H9 (cell line): Measurements from ENCODE around the gene SEMA3F. TPM values are rescaled to one million over a fixed set of nuclear protein-coding genes. Genes with fewer than 3 reads are reported as not detected.

ENCODE experiments used
- DNase-seq: peaks from one replicate; pipeline ENCODE4 v3.0.0-alpha.2; 2017
- H2AFZ ChIP-seq: one replicate; pipeline ENCODE4 v1.6.1; 2013; ENCODE audit warnings: mild to moderate bottlenecking, low read length, control low read depth, moderate library complexity
- H2AK5ac ChIP-seq: 2 replicates; pipeline ENCODE4 v1.6.1; 2013; ENCODE audit warnings: low read length, control low read depth, mixed read lengths; ENCODE audit not compliant: insufficient read length
- H2BK120ac ChIP-seq: one replicate; pipeline ENCODE4 v1.6.1; 2013; ENCODE audit warnings: low read depth, mild to moderate bottlenecking, low read length, control low read depth, inconsistent platforms; ENCODE audit not compliant: poor library complexity, severe bottlenecking
- H2BK12ac ChIP-seq: 2 replicates; pipeline ENCODE4 v1.6.1; 2013; ENCODE audit warnings: low read length, control low read depth, mixed read lengths, low read depth; ENCODE audit not compliant: insufficient read length
- H2BK15ac ChIP-seq: 2 replicates; pipeline ENCODE4 v1.6.1; 2013; ENCODE audit warnings: low read depth, low read length, control low read depth
- H2BK20ac ChIP-seq: one replicate; pipeline ENCODE4 v1.6.1; 2013; ENCODE audit warnings: low read depth, mild to moderate bottlenecking, low read length, control low read depth, inconsistent platforms; ENCODE audit not compliant: poor library complexity, severe bottlenecking
- H2BK5ac ChIP-seq: 2 replicates; pipeline ENCODE4 v1.6.1; 2013; ENCODE audit warnings: low read length, control low read depth, mixed read lengths; ENCODE audit not compliant: insufficient read length
- H3K14ac ChIP-seq: 2 replicates; pipeline ENCODE4 v1.6.1; 2013; ENCODE audit warnings: low read length, control low read depth; ENCODE audit not compliant: insufficient read depth
- H3K18ac ChIP-seq: 2 replicates; pipeline ENCODE4 v1.6.1; 2013; ENCODE audit warnings: low read depth, mild to moderate bottlenecking, mixed read lengths, low read length, control low read depth; ENCODE audit not compliant: insufficient read length
- H3K23ac ChIP-seq: 2 replicates; pipeline ENCODE4 v1.6.1; 2013; ENCODE audit warnings: low read length, control low read depth, mixed read lengths, low read depth; ENCODE audit not compliant: insufficient read length
- H3K23me2 ChIP-seq: 2 replicates; pipeline ENCODE4 v1.6.1; 2013; ENCODE audit warnings: low read depth, mild to moderate bottlenecking, mixed read lengths, low read length, control low read depth; ENCODE audit not compliant: insufficient read length, poor library complexity, severe bottlenecking
- H3K27ac ChIP-seq: 2 replicates; pipeline ENCODE4 v1.5.1; 2013; ENCODE audit warnings: low read length, control low read depth, mixed read lengths, low read depth; ENCODE audit not compliant: insufficient read length
- H3K27me3 ChIP-seq: 2 replicates; pipeline ENCODE4 v1.6.1; 2013; ENCODE audit warnings: low read length, control low read depth, inconsistent platforms; ENCODE audit not compliant: insufficient read depth
- H3K4ac ChIP-seq: 2 replicates; pipeline ENCODE4 v1.6.1; 2013; ENCODE audit warnings: low read depth, mild to moderate bottlenecking, control low read depth, inconsistent platforms, low read length, moderate library complexity
- H3K4me1 ChIP-seq: 2 replicates; pipeline ENCODE4 v1.6.1; 2013; ENCODE audit warnings: low read length, control low read depth, inconsistent platforms; ENCODE audit not compliant: insufficient read depth
- H3K4me2 ChIP-seq: 2 replicates; pipeline ENCODE4 v1.6.1; 2013; ENCODE audit warnings: low read length, control low read depth, mixed read lengths; ENCODE audit not compliant: insufficient read length, insufficient read depth
- H3K56ac ChIP-seq: 2 replicates; pipeline ENCODE4 v1.6.1; 2013; ENCODE audit warnings: low read depth, mild to moderate bottlenecking, mixed read lengths, low read length, control low read depth; ENCODE audit not compliant: insufficient read length
- H3K79me1 ChIP-seq: 2 replicates; pipeline ENCODE4 v1.6.1; 2013; ENCODE audit warnings: low read depth, mild to moderate bottlenecking, moderate library complexity, low read length, control low read depth, inconsistent platforms; ENCODE audit not compliant: insufficient read depth, poor library complexity, severe bottlenecking
- H3K79me2 ChIP-seq: 2 replicates; pipeline ENCODE4 v1.6.1; 2013; ENCODE audit warnings: low read length, control low read depth, inconsistent platforms; ENCODE audit not compliant: insufficient read depth
- H3K9ac ChIP-seq: 2 replicates; pipeline ENCODE4 v1.6.1; 2013; ENCODE audit warnings: low read length, control low read depth, mixed read lengths; ENCODE audit not compliant: insufficient read length; ENCODE audit errors: extremely low read depth
- H3K9me3 ChIP-seq: one replicate; pipeline ENCODE4 v1.6.1; 2013; ENCODE audit warnings: low read depth, low read length, inconsistent platforms; ENCODE audit not compliant: control insufficient read depth
- H3T11ph ChIP-seq: one replicate; pipeline ENCODE4 v1.6.1; 2013; ENCODE audit warnings: mild to moderate bottlenecking, low read length, control low read depth, inconsistent platforms
- H4K20me1 ChIP-seq: one replicate; pipeline ENCODE4 v1.6.1; 2013; ENCODE audit not compliant: control insufficient read depth, insufficient read length, insufficient read depth
- H4K5ac ChIP-seq: 2 replicates; pipeline ENCODE4 v1.6.1; 2013; ENCODE audit warnings: low read depth, mild to moderate bottlenecking, mixed read lengths, low read length, control low read depth; ENCODE audit not compliant: insufficient read length
- H4K8ac ChIP-seq: replicated peaks from 2 replicates; pipeline ENCODE4 v1.6.1; 2013; ENCODE audit warnings: low read length, control low read depth, mixed read lengths, low read depth; ENCODE audit not compliant: insufficient read length
- H4K91ac ChIP-seq: 2 replicates; pipeline ENCODE4 v1.6.1; 2013; ENCODE audit warnings: low read depth, mild to moderate bottlenecking, moderate library complexity, mixed read lengths, low read length, control low read depth; ENCODE audit not compliant: insufficient read length
- H3K27ac Mint-ChIP-seq, 3 experiments: 2 replicates in 2 of 3; 3 replicates in 1 of 3; pipeline ENCODE4 v1.8.0; 2020 to 2021; ENCODE audit warnings: mixed read lengths in 3 of 3, mild to moderate bottlenecking in 1 of 3, moderate library complexity in 1 of 3
- H3K27me3 Mint-ChIP-seq: 2 replicates; pipeline ENCODE4 v1.8.0; 2021; ENCODE audit warnings: low read depth, mild to moderate bottlenecking, moderate library complexity, mixed read lengths
- H3K36me3 Mint-ChIP-seq, 3 experiments: 2 replicates in 2 of 3; 3 replicates in 1 of 3; pipeline ENCODE4 v1.8.0; 2020 to 2021; ENCODE audit warnings: low read depth in 3 of 3, mixed read lengths in 3 of 3; ENCODE audit not compliant: insufficient read depth in 1 of 3
- H3K4me1 Mint-ChIP-seq, 2 experiments: 2 replicates each; pipeline ENCODE4 v1.8.0; 2020; ENCODE audit warnings: mixed read lengths in 2 of 2
- H3K4me3 Mint-ChIP-seq, 2 experiments: 2 replicates in 1 of 2; 3 replicates in 1 of 2; pipeline ENCODE4 v1.8.0; 2020 to 2021; ENCODE audit warnings: mild to moderate bottlenecking in 2 of 2, mixed read lengths in 2 of 2, moderate library complexity in 1 of 2
- H3K9me3 Mint-ChIP-seq, 2 experiments: 2 replicates in 1 of 2; 3 replicates in 1 of 2; pipeline ENCODE4 v1.8.0; 2020; ENCODE audit warnings: mild to moderate bottlenecking in 2 of 2, mixed read lengths in 2 of 2, moderate library complexity in 1 of 2
- WGBS: extraction: QIAGEN DNeasy Blood & Tissue Kit; methylation state at CpG from one replicate; pipeline ENCODE4 v1.1.7; 2013; ENCODE audit warnings: missing lambda C conversion rate, low lambda C conversion rate, mixed read lengths; ENCODE audit not compliant: insufficient read length; ENCODE audit errors: extremely low coverage; 5-methylcytosine and 5-hydroxymethylcytosine counted together
- total RNA-seq: library from RNA; stranded (reverse); gene quantifications from 2 replicates; pipeline ENCODE4 v1.2.1, GENCODE V29; 2021
- TF ChIP-seq, protein P1 (sequence below): fragments of 200-600 bp; sonication (generic); conservative IDR thresholded peaks from 3 replicates; pipeline ENCODE4 v1.8.0; 2021; ENCODE audit warnings: antibody characterized with exemption, mild to moderate bottlenecking

SEMA3F gene
- total RNA-seq, 1 experiment from 2014 or later, result 14.3 TPM

DNA sequence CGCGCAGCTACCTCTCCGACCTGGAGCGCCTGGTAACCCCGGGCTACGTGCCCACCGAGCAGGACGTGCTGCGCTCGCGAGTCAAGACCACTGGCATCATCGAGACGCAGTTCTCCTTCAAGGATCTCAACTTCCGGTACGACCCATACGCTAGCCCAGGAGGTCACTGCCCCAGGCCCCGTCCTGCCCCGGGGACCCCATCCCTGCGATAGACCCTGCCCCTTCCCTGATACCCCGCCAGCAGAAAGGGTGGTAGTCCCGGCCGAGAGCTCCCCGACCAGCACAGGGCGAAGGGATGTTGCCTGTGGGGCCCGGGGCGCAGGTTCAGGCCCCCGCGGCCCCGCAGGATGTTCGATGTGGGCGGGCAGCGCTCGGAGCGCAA lies 38.6 kb downstream of the SEMA3F start:
- H3K27me3 Mint-ChIP-seq, result peaks cover 43% of the 10 kb centered on the region
- Histone ChIP-seq H3K27ac (no peak overlapping the region), H3K27me3 (no peaks in the 10 kb centered on the region; the same call in 1 of the 2 replicates), H3K14ac (no peak overlapping the region), H4K91ac (no peak overlapping the region), H3K4me2 (no peak overlapping the region), H3K23me2 (no peaks in the 10 kb centered on the region), H3K56ac (no peak overlapping the region), H3K23ac (no peak overlapping the region), H4K5ac (no peak overlapping the region), H2BK20ac (no peak overlapping the region), H3K9me3 (no peaks in the 10 kb centered on the region), H2BK15ac (no peak overlapping the region), H3K79me2 (no peaks in the 10 kb centered on the region), H3T11ph (no peak overlapping the region), H3K79me1 (no peaks in the 10 kb centered on the region), H2BK120ac (no peak overlapping the region), H3K9ac (no peak overlapping the region), H3K4me1 (no peaks in the 10 kb centered on the region), H2AFZ (no peak overlapping the region), H2BK12ac (no peak overlapping the region), H4K8ac (no peak overlapping the region), H2BK5ac (no peak overlapping the region), H4K20me1 (no peaks in the 10 kb centered on the region), H3K4ac (no peak overlapping the region), H2AK5ac (no peak overlapping the region), H3K18ac (no peak overlapping the region)
- WGBS, result no CpG with 5 or more reads among the region's 34 CpGs
- H3K4me1 Mint-ChIP-seq, result peaks cover 7 to 16% of the 10 kb centered on the region in 2 experiments
- H3K4me3 Mint-ChIP-seq, result no peak overlapping the region
- H3K9me3 Mint-ChIP-seq, result no peaks in the 10 kb centered on the region
- H3K36me3 Mint-ChIP-seq, result no peaks in the 10 kb centered on the region
- DNase-seq, result no peak
- TF ChIP-seq, protein P1, sequence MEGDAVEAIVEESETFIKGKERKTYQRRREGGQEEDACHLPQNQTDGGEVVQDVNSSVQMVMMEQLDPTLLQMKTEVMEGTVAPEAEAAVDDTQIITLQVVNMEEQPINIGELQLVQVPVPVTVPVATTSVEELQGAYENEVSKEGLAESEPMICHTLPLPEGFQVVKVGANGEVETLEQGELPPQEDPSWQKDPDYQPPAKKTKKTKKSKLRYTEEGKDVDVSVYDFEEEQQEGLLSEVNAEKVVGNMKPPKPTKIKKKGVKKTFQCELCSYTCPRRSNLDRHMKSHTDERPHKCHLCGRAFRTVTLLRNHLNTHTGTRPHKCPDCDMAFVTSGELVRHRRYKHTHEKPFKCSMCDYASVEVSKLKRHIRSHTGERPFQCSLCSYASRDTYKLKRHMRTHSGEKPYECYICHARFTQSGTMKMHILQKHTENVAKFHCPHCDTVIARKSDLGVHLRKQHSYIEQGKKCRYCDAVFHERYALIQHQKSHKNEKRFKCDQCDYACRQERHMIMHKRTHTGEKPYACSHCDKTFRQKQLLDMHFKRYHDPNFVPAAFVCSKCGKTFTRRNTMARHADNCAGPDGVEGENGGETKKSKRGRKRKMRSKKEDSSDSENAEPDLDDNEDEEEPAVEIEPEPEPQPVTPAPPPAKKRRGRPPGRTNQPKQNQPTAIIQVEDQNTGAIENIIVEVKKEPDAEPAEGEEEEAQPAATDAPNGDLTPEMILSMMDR, result no peak
- no peak overlapping the region for H3K27ac Mint-ChIP-seq
